SK-N-SH treated with all-trans-retinoic acid at 6 μM for 48 hours (cell line): ENCODE data around the gene DNAH14.

ENCODE experiments used
- ZC3H10 ChIP-seq: fragments of 250-450 bp; sonication (Bioruptor Pico); IDR thresholded peaks from 2 replicates; pipeline ENCODE4 v1.5.1; 2021; ENCODE audit warnings: mild to moderate bottlenecking, moderate library complexity
- TF ChIP-seq, protein P1 (sequence below): fragments of 250-450 bp; sonication (Bioruptor Pico); IDR thresholded peaks from 2 replicates; pipeline ENCODE4 v1.8.0; 2020; ENCODE audit warnings: mild to moderate bottlenecking, moderate library complexity, borderline replicate concordance
- TF ChIP-seq, protein P2 (sequence below): fragments of 250-450 bp; sonication (Bioruptor Pico); IDR thresholded peaks from 2 replicates; pipeline ENCODE4 v1.5.0; 2020; ENCODE audit warnings: mild to moderate bottlenecking, moderate library complexity

DNA sequence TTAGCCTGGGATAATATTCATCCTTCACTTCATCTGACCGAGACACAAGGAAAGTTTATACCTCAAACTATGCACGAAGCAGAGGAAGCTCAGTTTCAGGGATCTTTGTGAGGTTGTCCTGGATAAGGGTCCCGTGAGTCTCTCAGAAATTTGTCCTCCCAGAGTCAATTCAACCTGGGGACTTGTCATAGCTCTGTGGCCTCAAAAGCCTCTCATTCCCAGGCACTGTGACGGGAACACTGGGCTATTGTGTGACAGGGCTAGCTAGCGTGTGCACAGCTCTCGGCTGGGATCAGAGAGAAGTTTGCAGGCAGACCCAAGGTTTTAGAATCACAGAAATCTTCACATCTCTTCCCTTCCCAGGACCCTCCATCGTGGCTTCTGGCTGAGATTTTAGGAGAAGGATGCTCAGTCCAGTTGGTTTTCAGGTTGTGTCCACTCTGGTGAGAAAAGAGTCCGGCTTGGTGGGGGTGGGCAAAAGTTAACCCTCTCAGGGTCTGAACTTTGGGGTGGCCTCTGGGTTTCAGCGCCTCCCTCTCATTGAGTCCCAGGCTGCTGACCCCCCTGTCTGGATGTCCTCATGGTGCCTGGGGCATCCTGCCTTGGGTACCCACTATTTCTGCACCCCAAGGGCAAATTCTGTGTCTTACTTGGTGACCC, 518.8 kb downstream of the DNAH14 start:
- TF ChIP-seq, protein P1, sequence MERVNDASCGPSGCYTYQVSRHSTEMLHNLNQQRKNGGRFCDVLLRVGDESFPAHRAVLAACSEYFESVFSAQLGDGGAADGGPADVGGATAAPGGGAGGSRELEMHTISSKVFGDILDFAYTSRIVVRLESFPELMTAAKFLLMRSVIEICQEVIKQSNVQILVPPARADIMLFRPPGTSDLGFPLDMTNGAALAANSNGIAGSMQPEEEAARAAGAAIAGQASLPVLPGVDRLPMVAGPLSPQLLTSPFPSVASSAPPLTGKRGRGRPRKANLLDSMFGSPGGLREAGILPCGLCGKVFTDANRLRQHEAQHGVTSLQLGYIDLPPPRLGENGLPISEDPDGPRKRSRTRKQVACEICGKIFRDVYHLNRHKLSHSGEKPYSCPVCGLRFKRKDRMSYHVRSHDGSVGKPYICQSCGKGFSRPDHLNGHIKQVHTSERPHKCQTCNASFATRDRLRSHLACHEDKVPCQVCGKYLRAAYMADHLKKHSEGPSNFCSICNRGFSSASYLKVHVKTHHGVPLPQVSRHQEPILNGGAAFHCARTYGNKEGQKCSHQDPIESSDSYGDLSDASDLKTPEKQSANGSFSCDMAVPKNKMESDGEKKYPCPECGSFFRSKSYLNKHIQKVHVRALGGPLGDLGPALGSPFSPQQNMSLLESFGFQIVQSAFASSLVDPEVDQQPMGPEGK (CRISPR knock-in tag): no peak
- TF ChIP-seq ZC3H10 (CRISPR knock-in tag): no peak
- TF ChIP-seq, protein P2, sequence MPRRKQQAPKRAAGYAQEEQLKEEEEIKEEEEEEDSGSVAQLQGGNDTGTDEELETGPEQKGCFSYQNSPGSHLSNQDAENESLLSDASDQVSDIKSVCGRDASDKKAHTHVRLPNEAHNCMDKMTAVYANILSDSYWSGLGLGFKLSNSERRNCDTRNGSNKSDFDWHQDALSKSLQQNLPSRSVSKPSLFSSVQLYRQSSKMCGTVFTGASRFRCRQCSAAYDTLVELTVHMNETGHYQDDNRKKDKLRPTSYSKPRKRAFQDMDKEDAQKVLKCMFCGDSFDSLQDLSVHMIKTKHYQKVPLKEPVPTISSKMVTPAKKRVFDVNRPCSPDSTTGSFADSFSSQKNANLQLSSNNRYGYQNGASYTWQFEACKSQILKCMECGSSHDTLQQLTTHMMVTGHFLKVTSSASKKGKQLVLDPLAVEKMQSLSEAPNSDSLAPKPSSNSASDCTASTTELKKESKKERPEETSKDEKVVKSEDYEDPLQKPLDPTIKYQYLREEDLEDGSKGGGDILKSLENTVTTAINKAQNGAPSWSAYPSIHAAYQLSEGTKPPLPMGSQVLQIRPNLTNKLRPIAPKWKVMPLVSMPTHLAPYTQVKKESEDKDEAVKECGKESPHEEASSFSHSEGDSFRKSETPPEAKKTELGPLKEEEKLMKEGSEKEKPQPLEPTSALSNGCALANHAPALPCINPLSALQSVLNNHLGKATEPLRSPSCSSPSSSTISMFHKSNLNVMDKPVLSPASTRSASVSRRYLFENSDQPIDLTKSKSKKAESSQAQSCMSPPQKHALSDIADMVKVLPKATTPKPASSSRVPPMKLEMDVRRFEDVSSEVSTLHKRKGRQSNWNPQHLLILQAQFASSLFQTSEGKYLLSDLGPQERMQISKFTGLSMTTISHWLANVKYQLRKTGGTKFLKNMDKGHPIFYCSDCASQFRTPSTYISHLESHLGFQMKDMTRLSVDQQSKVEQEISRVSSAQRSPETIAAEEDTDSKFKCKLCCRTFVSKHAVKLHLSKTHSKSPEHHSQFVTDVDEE (CRISPR knock-in tag): no peak
